HuH-7 (cell line): ENCODE results near the gene TAS1R1.

Experiments
- DNase-seq: peaks from one replicate; pipeline ENCODE4 v3.0.0; 2011; ENCODE audit warnings: low spot score

Gene TAS1R1

GRCh38 chr1:6554907-6555778 is at the start of gene TAS1R1:
Gene TAS1R1, plus strand, starts transcription at chr1:6555307. Its CDS starts 67 bp downstream, at chr1:6555374.
- DNase-seq = no peak

GRCh38 chr1:6505367-6506209 is 49.5 kb upstream of the TAS1R1 start:
- DNase-seq = no peak

- DNase-seq = no peak
These were observed 48.7 kb upstream of the TAS1R1 start for GRCh38 chr1:6506210-6507036.

GRCh38 chr1:6507037-6507428 is 48.1 kb upstream of the TAS1R1 start:
- DNase-seq = no peak

- DNase-seq = no peak
These were observed 47.6 kb upstream of the TAS1R1 start for GRCh38 chr1:6507461-6507911.

DNA sequence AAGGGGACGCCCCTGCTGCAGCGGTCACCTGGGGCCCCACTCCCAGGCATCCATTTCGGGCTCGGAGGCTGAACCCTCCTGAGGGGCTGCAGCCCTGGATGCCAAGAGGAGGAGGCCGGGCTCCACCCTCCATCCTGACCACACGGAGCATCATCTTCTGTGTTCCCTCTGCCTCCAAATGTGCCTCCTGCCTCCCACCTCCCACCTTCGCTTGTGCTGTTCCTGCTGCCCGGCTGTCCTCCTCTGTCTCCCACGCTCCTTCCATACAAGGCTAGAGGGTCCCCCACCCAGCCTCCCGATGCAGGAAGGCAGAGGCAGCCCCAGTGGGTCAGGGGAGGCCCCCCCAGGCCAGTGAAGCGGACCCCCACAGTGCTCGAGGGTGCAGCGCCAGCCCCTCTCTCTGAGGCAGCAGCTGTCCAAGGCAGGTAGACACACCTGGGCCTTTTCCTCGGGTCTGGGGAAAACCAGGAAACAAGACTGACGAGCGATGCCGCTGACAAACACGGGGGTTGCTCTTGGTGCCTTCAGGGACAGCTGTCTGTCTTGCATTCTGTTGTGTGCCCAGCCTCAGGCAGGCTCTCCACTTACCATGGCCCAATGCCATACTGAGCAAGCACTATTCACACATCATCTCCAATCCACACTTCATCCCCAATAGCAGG is 46.8 kb upstream of the TAS1R1 start:
- no peak for DNase-seq

DNA sequence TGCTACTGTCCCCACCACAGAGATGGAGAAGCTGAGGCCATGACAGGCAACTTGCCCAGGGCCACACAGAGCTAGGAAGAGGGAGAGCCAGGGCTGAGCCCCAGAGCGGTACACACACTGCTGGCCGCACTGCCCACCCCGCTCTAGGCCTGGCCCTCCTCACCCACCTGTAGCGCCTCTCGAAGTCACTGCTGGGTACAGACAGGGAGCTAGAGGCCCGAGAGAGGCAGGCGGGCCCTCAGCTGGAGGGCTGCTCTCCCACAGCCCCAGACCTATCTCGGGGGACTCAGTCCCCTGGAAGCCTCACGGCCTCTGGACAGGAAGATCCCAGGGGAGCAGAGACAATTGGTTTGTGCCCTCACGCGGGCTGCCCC is 46.3 kb upstream of the TAS1R1 start:
- no peak for DNase-seq

- DNase-seq = no peak
These were observed 45.7 kb upstream of the TAS1R1 start for GRCh38 chr1:6509220-6509918.

DNA sequence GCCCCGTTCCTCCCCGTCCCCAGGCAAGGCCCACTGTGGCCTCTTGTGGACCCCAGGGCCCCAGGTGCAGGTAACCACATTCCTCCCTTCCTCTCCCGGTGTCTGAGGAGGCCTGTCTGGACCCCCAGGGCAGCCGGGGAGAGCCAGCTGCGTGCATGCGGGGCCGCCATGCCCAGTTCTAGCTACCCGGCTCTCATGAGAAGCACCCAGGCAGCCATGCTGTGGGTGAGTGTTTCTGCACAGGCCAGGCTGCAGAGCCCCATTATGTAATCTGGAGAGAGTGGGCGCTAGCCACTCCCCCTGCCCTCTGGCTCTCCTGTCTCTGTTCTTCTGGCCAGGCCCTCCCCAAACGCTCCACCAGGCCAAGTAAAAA is 45.2 kb upstream of the TAS1R1 start:
- DNase-seq = no peak

DNA sequence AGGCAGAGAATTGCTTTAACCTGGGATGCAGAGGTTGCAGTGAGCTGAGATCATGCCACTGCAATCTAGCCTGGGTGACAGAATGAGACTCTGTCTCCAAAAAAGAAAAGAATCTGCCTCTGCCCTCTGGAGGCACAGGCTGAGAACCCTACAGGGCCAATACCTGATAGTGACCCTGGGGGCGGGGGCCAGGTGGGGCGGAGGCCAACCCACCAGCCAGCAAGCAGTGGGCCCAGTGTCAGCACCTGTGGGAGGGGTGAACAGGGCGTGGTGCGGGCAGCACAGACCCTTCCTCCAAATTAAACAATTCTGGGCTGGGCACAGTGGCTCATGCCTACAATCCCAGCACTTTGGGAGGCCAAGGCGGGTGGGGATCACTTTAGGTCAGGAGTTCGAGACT is 44.6 kb upstream of the TAS1R1 start:
- DNase-seq = no peak

- no peak for DNase-seq
These were observed 44.1 kb upstream of the TAS1R1 start for GRCh38 chr1:6511056-6511455.

DNA sequence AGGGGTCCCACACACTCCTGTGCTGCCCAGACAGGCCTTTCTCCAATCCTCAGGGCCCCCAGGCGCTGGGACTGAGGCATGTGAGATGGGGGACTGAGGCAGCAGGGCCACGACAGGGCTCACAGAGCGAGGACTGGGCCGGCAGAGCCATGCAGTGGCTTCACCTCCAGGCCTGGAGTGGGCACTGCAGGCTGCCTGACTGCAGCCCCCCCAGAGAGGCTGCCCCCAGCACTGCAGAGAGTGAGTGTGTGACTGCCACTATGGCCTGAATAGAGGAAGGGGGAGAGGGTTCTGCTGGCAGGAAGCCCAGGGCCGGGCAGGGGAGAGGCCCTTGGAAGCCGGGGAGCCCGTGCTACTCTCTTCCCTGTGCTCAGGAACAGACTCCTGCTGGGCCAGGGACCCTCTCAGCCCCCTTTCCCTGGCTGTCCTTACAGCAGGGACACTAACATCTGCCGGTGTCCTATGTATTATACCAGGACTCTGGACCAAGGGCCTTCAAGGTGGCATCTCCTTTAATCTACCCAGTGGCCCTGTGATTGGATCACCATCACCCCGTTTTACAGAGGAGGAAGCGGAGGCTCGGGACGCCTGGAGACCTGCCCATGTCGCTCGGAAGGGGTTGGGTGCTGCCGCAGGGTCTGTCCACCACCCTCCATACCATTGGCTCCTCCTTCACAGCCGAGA is 43.4 kb upstream of the TAS1R1 start:
- no peak for DNase-seq

DNA sequence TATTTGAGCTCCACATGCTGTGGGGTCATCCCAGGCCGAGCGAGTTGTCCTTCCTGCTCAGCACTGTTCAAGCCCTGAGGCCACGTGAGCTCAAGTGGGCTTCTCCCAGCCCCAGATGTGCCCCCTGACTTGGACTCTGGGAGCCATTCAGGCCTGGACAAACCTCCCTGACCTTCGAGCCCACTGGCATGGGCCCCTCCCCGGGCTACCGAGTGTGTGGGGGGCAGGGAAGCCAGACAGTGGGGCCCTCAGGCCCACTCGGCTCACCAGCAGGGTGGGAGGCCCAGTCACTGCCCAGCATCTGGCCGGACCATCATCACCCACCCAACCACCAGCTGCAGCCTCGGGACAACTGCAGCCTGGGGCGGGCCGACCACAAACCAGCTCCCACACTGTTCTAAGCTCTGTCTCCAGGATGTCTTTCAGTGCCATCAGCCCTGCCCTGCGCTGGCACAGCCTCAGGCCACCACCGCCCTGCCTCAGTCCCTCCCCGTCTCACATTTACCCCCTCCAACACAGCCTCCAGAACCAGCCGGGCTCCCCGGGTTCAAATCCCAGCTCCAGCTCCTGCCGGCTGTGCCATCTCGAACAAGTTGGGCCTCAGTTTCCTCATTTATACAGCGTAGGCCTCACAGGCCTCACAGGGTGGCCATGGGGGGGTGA is 42.7 kb upstream of the TAS1R1 start:
- peak; percentile 11 for DNase-seq

GRCh38 chr1:6512908-6513280 is 42.2 kb upstream of the TAS1R1 start:
- DNase-seq = no peak

- DNase-seq = no peak
These were observed 41.7 kb upstream of the TAS1R1 start for GRCh38 chr1:6513320-6513801.

- DNase-seq = no peak
These were observed 39.3 kb upstream of the TAS1R1 start for GRCh38 chr1:6515771-6516170.

DNA sequence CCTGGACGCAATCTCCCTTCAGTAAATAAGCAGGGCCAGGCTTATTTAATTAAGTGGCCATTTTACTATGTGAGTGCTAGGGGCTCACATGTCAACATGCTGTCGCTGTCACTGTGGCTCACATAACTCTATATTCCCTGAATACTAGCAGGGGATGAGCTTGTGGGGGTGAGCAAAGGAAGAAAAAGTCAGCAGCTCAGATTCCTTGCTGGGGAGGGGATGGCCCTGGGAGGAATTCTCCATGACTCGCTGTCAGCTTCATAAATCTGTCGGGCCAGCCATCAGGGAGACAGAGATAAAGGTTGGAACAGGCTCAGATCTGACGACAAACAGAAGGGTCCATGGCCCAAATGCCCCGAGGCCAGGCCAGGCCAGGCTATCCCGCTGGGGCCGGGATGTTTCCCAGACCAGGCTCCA is 37.7 kb upstream of the TAS1R1 start:
- DNase-seq = no peak

DNA sequence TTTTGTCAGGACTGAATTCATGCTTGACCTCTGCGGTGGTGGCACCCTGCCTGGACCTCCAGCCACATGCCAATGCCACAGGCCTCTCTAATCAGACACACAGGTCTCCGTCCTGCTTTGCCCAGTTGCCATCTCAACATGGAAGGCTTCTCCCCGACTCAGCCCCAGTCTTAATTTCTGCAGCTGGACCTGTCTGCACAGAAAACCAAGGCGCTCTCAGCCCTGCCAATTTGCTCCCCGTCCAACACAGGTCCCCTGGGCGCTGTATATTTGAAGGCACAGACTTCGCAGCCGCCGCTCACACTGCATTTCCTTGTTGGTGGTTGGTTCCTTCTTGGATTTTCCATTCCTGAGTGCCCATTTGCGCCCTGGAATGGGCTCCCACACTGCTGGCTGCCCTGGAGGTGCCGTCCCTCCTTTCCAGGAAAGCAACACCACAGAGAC is 35.6 kb upstream of the TAS1R1 start:
- no peak for DNase-seq

DNA sequence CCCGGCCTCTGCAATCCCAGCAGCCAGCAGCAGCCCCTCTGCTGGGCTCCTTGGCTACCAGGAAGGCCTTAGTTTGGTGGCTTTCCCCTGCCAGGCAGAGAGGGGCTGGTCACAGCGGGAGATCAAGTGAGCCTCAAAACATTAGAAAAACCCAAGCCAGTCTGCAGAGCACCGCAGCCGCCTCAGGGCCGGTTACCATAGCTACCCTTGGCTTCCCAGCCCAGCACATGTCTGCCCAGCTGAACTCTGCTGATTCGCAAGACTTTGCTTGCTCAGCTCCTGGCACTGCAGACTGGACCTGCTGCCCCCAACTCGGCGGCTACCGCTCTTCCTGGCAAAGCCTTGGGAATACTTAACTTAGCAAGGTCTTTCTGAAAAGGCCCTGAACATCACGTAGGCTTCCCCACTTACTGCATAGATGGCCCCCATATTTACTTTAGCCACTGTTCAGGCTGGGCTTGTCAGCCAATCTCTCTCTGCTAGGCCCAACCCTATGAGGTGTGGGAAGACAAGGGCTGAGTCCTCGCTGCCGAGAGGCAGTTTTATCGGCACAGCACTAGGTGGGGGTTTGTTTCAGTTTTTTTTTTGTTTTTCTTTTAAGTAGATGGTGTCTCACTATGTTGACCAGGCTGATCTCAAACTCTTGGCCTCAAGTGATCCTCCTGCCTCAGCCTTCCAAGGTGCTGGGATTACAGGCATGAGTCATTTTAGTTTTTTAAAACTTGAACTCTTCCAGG is 35.0 kb upstream of the TAS1R1 start:
- DNase-seq = no peak
